Measurements from ENCODE around the gene UHRF1. TPM values are rescaled to one million over a fixed set of nuclear protein-coding genes. Genes with fewer than 3 reads are reported as not detected.

UHRF1 gene
- 9.4 and 11.5 TPM in 2 replicates for total RNA-seq

GRCh38 chr19:4909156-4909896, at the start of gene UHRF1:
UHRF1 (plus strand) TSS chr19:4909501; CDS start chr19:4910886, 1,385 bp downstream.

GRCh38 chr19:4867534-4868285, 41.6 kb upstream of the UHRF1 start, which contains the start of gene PLIN3:
PLIN3 (minus strand) TSS chr19:4867667; CDS start chr19:4861394, 6,273 bp downstream.

GRCh38 chr19:4902796-4903195, 6.5 kb upstream of the UHRF1 start, which contains the start of gene ARRDC5:
ARRDC5 (minus strand) TSS chr19:4902896; CDS start chr19:4902825, 71 bp downstream.

GRCh38 chr19:4968462-4969291, 59.4 kb downstream of the UHRF1 start, which contains the start of gene KDM4B:
KDM4B (plus strand) TSS chr19:4969113; CDS start chr19:5032891, 63,778 bp downstream.

Other genes with a start within 250 kb of the UHRF1 start
- 182 and 263 TPM in 2 replicates for gene MYDGF, start 239.2 kb upstream of the UHRF1 start, total RNA-seq
- 17.3 and 17.8 TPM in 2 replicates for gene DPP9, start 185.7 kb upstream of the UHRF1 start, total RNA-seq
- gene FEM1A, start 117.8 kb upstream of the UHRF1 start, total RNA-seq, result 6.3 and 7.6 TPM in 2 replicates
- gene TICAM1, start 77.8 kb upstream of the UHRF1 start, total RNA-seq, result 1.4 and 1.6 TPM in 2 replicates
- 248 and 286 TPM in 2 replicates for gene PLIN3, start 41.8 kb upstream of the UHRF1 start, total RNA-seq
- gene ARRDC5, start 6.6 kb upstream of the UHRF1 start, total RNA-seq, result not detected in 2 replicates
- gene KDM4B, start 59.6 kb downstream of the UHRF1 start, total RNA-seq, result 8.8 and 12.1 TPM in 2 replicates